Trophoblast cell (in vitro differentiated cells and primary cell): ENCODE measurements around the gene OR5K2.

Source experiments
- DNase-seq, 2 donors: peaks; one replicate each; pipeline ENCODE4 v3.0.0-alpha.2; 2016
- H2AFZ ChIP-seq: 2 replicates; pipeline ENCODE4 v1.6.1; 2013; ENCODE audit warnings: low read length, moderate library complexity, mild to moderate bottlenecking; ENCODE audit not compliant: insufficient read depth, poor library complexity
- H2AK5ac ChIP-seq: 2 replicates; pipeline ENCODE4 v1.6.1; 2013; ENCODE audit warnings: mild to moderate bottlenecking, low read length
- H2BK120ac ChIP-seq: 2 replicates; pipeline ENCODE4 v1.6.1; 2013; ENCODE audit warnings: low read length, mild to moderate bottlenecking, moderate library complexity; ENCODE audit not compliant: insufficient read depth, poor library complexity
- H2BK12ac ChIP-seq: 2 replicates; pipeline ENCODE4 v1.6.1; 2013; ENCODE audit warnings: mild to moderate bottlenecking, low read length, moderate library complexity
- H2BK5ac ChIP-seq: 2 replicates; pipeline ENCODE4 v1.6.1; 2013; ENCODE audit warnings: low read length, low read depth, moderate library complexity, mild to moderate bottlenecking; ENCODE audit not compliant: poor library complexity
- H3K14ac ChIP-seq: 2 replicates; pipeline ENCODE4 v1.6.1; 2013; ENCODE audit warnings: mild to moderate bottlenecking, low read length
- H3K18ac ChIP-seq: 2 replicates; pipeline ENCODE4 v1.6.1; 2013; ENCODE audit warnings: mild to moderate bottlenecking, low read length
- H3K23ac ChIP-seq: 2 replicates; pipeline ENCODE4 v1.6.1; 2013; ENCODE audit warnings: low read length
- H3K27ac ChIP-seq: 2 replicates; pipeline ENCODE4 v1.5.1; 2013; ENCODE audit warnings: low read depth, mild to moderate bottlenecking, inconsistent platforms, low read length, moderate library complexity
- H3K27me3 ChIP-seq: 2 replicates; pipeline ENCODE4 v1.6.1; 2013; ENCODE audit warnings: inconsistent platforms, mild to moderate bottlenecking, low read length, moderate library complexity; ENCODE audit not compliant: insufficient read depth
- H3K36me3 ChIP-seq, 2 experiments: 1 replicate in 1 of 2; 2 replicates in 1 of 2; pipeline ENCODE4 v1.6.1; 2013; ENCODE audit warnings: low read length in 2 of 2, mild to moderate bottlenecking in 2 of 2, moderate library complexity in 1 of 2; ENCODE audit not compliant: insufficient read depth in 2 of 2, control insufficient read depth in 1 of 2
- H3K4ac ChIP-seq: 2 replicates; pipeline ENCODE4 v1.6.1; 2013; ENCODE audit warnings: low read depth, mild to moderate bottlenecking, low read length, moderate library complexity
- H3K4me1 ChIP-seq, 2 experiments: 1 replicate in 1 of 2; 2 replicates in 1 of 2; pipeline ENCODE4 v1.6.1; 2013; ENCODE audit warnings: low read length in 2 of 2, mild to moderate bottlenecking in 2 of 2, moderate library complexity in 1 of 2; ENCODE audit not compliant: insufficient read depth in 2 of 2, control insufficient read depth in 1 of 2
- H3K4me2 ChIP-seq: 2 replicates; pipeline ENCODE4 v1.6.1; 2013; ENCODE audit warnings: inconsistent platforms, mild to moderate bottlenecking, low read length, moderate library complexity
- H3K4me3 ChIP-seq: 2 replicates; pipeline ENCODE4 v1.5.1; 2013; ENCODE audit warnings: mild to moderate bottlenecking, low read depth, low read length, inconsistent platforms
- H3K79me1 ChIP-seq: one replicate; pipeline ENCODE4 v1.6.1; 2013; ENCODE audit warnings: low read length
- H3K79me2 ChIP-seq: 2 replicates; pipeline ENCODE4 v1.6.1; 2013; ENCODE audit warnings: low read length, mild to moderate bottlenecking; ENCODE audit not compliant: control insufficient read depth, insufficient read depth, poor library complexity
- H3K9ac ChIP-seq: 2 replicates; pipeline ENCODE4 v1.6.1; 2013; ENCODE audit warnings: mild to moderate bottlenecking, low read length
- H3K9me3 ChIP-seq: 2 replicates; pipeline ENCODE4 v1.6.1; 2013; ENCODE audit warnings: low read depth, mild to moderate bottlenecking, control low read depth, inconsistent platforms, low read length; ENCODE audit not compliant: insufficient read depth
- H4K12ac ChIP-seq: 2 replicates; pipeline ENCODE4 v1.6.1; 2013; ENCODE audit warnings: low read depth, mild to moderate bottlenecking, low read length, moderate library complexity
- H4K8ac ChIP-seq: 2 replicates; pipeline ENCODE4 v1.6.1; 2013; ENCODE audit warnings: low read depth, mild to moderate bottlenecking, low read length, moderate library complexity
- H4K91ac ChIP-seq: one replicate; pipeline ENCODE4 v1.6.1; 2013; ENCODE audit warnings: low read depth, mild to moderate bottlenecking, low read length, moderate library complexity
- WGBS: extraction: QIAGEN DNeasy Blood & Tissue Kit; methylation state at CpG from one replicate; pipeline ENCODE4 v1.1.7; 2013; ENCODE audit warnings: missing lambda C conversion rate; ENCODE audit not compliant: insufficient read length, insufficient coverage; ENCODE audit errors: extremely low coverage; 5-methylcytosine and 5-hydroxymethylcytosine counted together

OR5K2 gene

DNA sequence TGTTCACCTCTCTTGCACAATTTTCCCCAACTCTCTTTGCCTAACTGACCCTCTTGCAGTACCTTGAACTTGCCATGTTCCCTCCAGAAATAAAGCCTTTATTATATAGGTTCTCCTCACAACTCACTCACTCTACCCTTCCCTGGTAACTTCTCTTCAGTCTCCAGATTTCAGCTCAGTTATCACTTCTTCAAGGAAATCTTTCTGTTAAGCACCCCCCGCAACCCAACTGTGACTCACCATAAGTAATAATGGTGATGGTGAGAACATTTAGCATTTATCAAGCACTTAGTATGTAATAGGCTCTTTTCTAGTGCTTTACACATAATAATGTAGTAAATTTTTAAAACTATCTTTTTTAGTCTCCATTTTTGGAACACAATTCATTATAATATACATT lies 42.6 kb upstream of the OR5K2 start:
- Histone ChIP-seq H3K4ac (no peak overlapping the region), H3K9ac (no peak overlapping the region), H3K23ac (no peak overlapping the region), H2AK5ac (no peak overlapping the region), H3K79me2 (no peaks in the 10 kb centered on the region), H3K79me1 (no peaks in the 10 kb centered on the region), H2BK5ac (no peak overlapping the region), H3K36me3 (no peaks in the 10 kb centered on the region), H3K27ac (no peak overlapping the region), H3K4me2 (no peak overlapping the region), H3K27me3 (no peaks in the 10 kb centered on the region), H3K9me3 (no peaks in the 10 kb centered on the region), H3K18ac (no peak overlapping the region), H4K91ac (no peak overlapping the region), H3K14ac (no peak overlapping the region), H2AFZ (no peak overlapping the region), H3K4me1 (no peaks in the 10 kb centered on the region), H4K12ac (no peak overlapping the region), H4K8ac (no peak overlapping the region), H2BK12ac (no peak overlapping the region), H2BK120ac (no peak overlapping the region), H3K4me3 (no peak overlapping the region)
- WGBS, result no CpG with 5 or more reads among the region's 1 CpG
- DNase-seq, result no peak

DNA sequence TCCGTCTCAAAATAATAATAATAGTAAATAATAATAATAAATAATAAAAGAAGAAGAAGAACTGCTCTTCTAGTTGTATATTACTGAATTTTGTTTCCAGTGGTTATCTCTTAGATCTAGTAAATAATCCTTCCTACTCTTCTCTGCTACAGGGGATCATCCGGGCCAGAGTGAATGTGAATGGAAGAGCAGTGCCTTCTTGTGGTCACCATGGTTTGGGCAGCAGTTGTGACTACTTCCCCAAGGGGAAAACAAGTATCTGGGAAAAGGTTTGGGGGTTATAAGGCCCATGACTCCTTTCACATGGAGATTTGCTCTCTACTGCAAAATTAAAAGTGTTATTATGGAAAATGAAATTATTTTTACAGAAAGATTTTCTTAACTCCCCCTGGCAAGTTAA lies 39.9 kb upstream of the OR5K2 start:
- H3K23ac ChIP-seq, result no peak overlapping the region
- no peak overlapping the region for H3K4me2 ChIP-seq
- H4K91ac ChIP-seq, result no peak overlapping the region
- no peaks in the 10 kb centered on the region for H3K4me1 ChIP-seq
- H3K4me3 ChIP-seq, result no peak overlapping the region
- H3K27me3 ChIP-seq, result no peaks in the 10 kb centered on the region
- H3K9ac ChIP-seq, result no peak overlapping the region
- WGBS, result no CpG with 5 or more reads among the region's 2 CpGs
- no peak overlapping the region for H2BK120ac ChIP-seq
- no peaks in the 10 kb centered on the region for H3K9me3 ChIP-seq
- no peak overlapping the region for H2AFZ ChIP-seq
- H3K14ac ChIP-seq, result no peak overlapping the region
- H3K79me2 ChIP-seq, result no peaks in the 10 kb centered on the region
- H4K12ac ChIP-seq, result no peak overlapping the region
- no peaks in the 10 kb centered on the region for H3K79me1 ChIP-seq
- no peak overlapping the region for H3K27ac ChIP-seq
- H3K4ac ChIP-seq, result no peak overlapping the region
- DNase-seq, result no peak
- H4K8ac ChIP-seq, result no peak overlapping the region
- no peak overlapping the region for H2BK5ac ChIP-seq
- no peak overlapping the region for H2AK5ac ChIP-seq
- H3K36me3 ChIP-seq, result no peaks in the 10 kb centered on the region
- H3K18ac ChIP-seq, result no peak overlapping the region
- no peak overlapping the region for H2BK12ac ChIP-seq

DNA sequence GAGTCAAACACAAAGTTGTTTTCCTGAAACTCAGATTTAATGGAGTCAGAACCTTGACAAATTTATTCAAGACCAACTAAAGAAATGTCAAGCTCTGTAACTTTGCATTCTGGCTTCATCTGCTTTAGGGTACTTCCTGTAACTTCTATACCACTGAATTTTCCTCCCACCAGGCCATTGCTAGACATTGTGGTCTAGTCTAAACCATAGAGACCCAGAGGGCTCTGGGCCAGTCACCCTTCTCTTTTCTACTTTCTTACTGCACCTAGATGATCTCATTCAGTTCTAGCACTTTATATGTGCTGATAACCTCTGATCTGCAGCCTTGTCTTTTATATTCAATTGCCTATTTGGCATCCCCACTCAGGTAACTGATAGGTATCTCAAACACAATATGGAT lies 37.3 kb upstream of the OR5K2 start:
- Histone ChIP-seq H2BK120ac (no peak overlapping the region), H3K4me3 (no peak overlapping the region), H3K36me3 (no peaks in the 10 kb centered on the region), H3K14ac (no peak overlapping the region), H4K91ac (no peak overlapping the region), H2AFZ (no peak overlapping the region), H3K79me2 (no peaks in the 10 kb centered on the region), H3K18ac (no peak overlapping the region), H3K4ac (no peak overlapping the region), H3K27ac (no peak overlapping the region), H3K9me3 (no peaks in the 10 kb centered on the region), H3K9ac (no peak overlapping the region), H3K27me3 (no peaks in the 10 kb centered on the region), H4K12ac (no peak overlapping the region), H2BK5ac (no peak overlapping the region), H3K4me2 (no peak overlapping the region), H3K4me1 (no peaks in the 10 kb centered on the region), H4K8ac (no peak overlapping the region), H2BK12ac (no peak overlapping the region), H2AK5ac (no peak overlapping the region), H3K79me1 (no peaks in the 10 kb centered on the region), H3K23ac (no peak overlapping the region)
- no peak for DNase-seq

DNA sequence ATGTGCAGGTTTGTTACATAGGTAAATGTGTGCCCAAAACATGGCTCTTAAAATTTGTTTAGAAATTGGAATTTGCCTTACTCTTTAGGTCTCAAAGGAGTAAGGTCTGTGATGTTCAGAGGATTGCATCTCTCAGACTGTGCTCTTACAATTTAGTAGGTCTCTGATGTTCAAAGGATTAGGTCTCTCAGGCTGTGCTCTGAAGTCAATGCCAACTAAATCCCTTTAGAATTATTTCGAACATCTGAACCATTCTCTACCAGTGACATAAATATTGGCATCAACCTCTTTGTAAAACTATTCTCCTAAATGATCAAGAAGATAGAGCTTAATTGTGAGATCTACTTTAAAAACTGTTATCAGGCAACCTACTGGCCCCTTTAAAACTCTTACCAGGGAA lies 34.6 kb upstream of the OR5K2 start, which contains the start of gene OR5K1:
TSS of gene OR5K1 (plus strand) at position 301 of the 400 bp plus-strand sequence. CDS start 6,376 bp downstream, outside the sequence.
- no CpG with 5 or more reads among the region's 1 CpG for WGBS

More for the DNA sequence above, 34.6 kb upstream of the OR5K2 start, which contains the start of gene OR5K1:
- H3K4me3 ChIP-seq, result no peak within 1 kb of the TSS
- no peak within 1 kb of the TSS for H3K4ac ChIP-seq
- H4K12ac ChIP-seq, result no peak within 1 kb of the TSS
- H3K9me3 ChIP-seq, result no peaks in the 10 kb centered on the region
- no peak within 1 kb of the TSS for H2BK120ac ChIP-seq
- no peak within 1 kb of the TSS for H2BK5ac ChIP-seq
- H4K91ac ChIP-seq, result no peak within 1 kb of the TSS
- no peak within 1 kb of the TSS for H4K8ac ChIP-seq
- no peak within 1 kb of the TSS for H3K9ac ChIP-seq
- H3K23ac ChIP-seq, result no peak within 1 kb of the TSS
- no peak within 1 kb of the TSS for H3K14ac ChIP-seq
- no peak within 1 kb of the TSS for H3K4me2 ChIP-seq
- H2BK12ac ChIP-seq, result no peak within 1 kb of the TSS
- DNase-seq, result no peak
- no peaks in the 10 kb centered on the region for H3K27me3 ChIP-seq
- no peak within 1 kb of the TSS for H3K27ac ChIP-seq
- H3K36me3 ChIP-seq, result no peaks in the 10 kb centered on the region
- H3K4me1 ChIP-seq, result no peaks in the 10 kb centered on the region
- no peak within 1 kb of the TSS for H3K18ac ChIP-seq
- H2AK5ac ChIP-seq, result no peak within 1 kb of the TSS
- H3K79me1 ChIP-seq, result no peaks in the 10 kb centered on the region
- no peak within 1 kb of the TSS for H2AFZ ChIP-seq
- no peaks in the 10 kb centered on the region for H3K79me2 ChIP-seq
